Measurements from ENCODE around the gene HDGF. TPM values are rescaled to one million over a fixed set of nuclear protein-coding genes. Genes with fewer than 3 reads are reported as not detected.
A peak's percentile ranks its signal among the peaks of the same experiment; 100 is the strongest.

The HDGF gene
- total RNA-seq, 1 experiment from 2014 or later = 498 TPM

DNA sequence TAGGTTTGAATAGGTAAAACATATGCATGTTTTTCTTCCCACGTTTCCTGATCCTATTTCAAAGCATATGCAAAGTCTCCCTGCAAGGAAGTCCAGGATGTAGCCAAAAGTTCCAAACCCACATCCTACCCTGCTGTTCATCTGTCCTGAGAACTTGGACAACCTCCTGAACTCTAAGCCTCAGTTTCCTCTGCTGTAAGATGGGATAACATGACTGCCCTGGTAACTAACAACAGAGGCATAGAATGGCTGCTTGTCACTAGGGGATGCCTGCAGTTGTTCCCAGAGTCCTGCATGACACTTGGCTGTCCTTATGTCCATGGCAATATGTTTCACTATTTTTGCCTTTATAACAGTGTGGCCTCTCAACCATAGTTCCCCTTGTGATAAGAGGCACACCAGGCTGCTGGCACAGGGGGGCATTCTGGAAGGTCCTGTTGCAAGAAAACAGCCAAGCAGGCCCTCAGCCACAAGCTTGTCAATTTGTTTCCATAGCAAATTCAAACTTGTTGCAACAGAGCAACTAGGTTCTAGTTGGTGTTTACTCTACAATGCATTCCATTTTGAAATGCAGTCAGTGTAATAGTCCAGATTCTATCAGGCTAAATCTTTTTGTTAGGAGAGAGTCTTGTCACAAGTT is 1.5 kb upstream of the HDGF start:
- Histone ChIP-seq H3K4me1 (replicated peaks; ENCODE audit: insufficient read depth) (peaks cover 14% of the 10 kb centered on the region), H2AFZ (no peak overlapping the region), H3K27me3 (ENCODE audit: insufficient read depth, low read depth) (no peaks in the 10 kb centered on the region), H3K4me3 (peak overlapping the region; percentile 95), H3K27ac (no peak overlapping the region), H4K20me1 (ENCODE audit: insufficient read depth) (no peaks in the 10 kb centered on the region), H3K9me2 (ENCODE audit: insufficient read depth) (no peaks in the 10 kb centered on the region), H3K79me2 (ENCODE audit: low read depth) (peaks cover 60% of the 10 kb centered on the region), H3K36me3 (ENCODE audit: low read depth) (peaks cover 10% of the 10 kb centered on the region; the same call in 1 of the 2 replicates), H3K4me2 (peak overlapping the region; percentile 94), H3F3A (ENCODE audit: insufficient read depth, low read depth) (peaks cover 40% of the 10 kb centered on the region), H3K9me3 (ENCODE audit: insufficient read depth, low read depth) (no peaks in the 10 kb centered on the region)
- ChIA-PET CTCF (no interaction called here), POLR2A (ENCODE audit: unreplicated experiment) (interaction anchor here (0.5 to 0.6 kb wide), 2 partner anchors 14 to 252 kb away, joined by 4 to 5 read pairs; partner anchors contain the start of gene MEF2D)
- intact Hi-C loops (cut with micrococcal nuclease; ENCODE audit: unreplicated experiment) = no loop called here
- no TSS peak for BruUV-seq (replicated peaks)
- peak in 1 of 2 experiments; percentile 61 for DNase-seq
- TF ChIP-seq, protein P1, sequence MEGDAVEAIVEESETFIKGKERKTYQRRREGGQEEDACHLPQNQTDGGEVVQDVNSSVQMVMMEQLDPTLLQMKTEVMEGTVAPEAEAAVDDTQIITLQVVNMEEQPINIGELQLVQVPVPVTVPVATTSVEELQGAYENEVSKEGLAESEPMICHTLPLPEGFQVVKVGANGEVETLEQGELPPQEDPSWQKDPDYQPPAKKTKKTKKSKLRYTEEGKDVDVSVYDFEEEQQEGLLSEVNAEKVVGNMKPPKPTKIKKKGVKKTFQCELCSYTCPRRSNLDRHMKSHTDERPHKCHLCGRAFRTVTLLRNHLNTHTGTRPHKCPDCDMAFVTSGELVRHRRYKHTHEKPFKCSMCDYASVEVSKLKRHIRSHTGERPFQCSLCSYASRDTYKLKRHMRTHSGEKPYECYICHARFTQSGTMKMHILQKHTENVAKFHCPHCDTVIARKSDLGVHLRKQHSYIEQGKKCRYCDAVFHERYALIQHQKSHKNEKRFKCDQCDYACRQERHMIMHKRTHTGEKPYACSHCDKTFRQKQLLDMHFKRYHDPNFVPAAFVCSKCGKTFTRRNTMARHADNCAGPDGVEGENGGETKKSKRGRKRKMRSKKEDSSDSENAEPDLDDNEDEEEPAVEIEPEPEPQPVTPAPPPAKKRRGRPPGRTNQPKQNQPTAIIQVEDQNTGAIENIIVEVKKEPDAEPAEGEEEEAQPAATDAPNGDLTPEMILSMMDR (conservative IDR thresholded peaks at IDR 0.05) = no peak
- no peak for TF ChIP-seq EZH2 (IDR thresholded peaks at IDR 0.05; ENCODE audit: low read depth)

DNA sequence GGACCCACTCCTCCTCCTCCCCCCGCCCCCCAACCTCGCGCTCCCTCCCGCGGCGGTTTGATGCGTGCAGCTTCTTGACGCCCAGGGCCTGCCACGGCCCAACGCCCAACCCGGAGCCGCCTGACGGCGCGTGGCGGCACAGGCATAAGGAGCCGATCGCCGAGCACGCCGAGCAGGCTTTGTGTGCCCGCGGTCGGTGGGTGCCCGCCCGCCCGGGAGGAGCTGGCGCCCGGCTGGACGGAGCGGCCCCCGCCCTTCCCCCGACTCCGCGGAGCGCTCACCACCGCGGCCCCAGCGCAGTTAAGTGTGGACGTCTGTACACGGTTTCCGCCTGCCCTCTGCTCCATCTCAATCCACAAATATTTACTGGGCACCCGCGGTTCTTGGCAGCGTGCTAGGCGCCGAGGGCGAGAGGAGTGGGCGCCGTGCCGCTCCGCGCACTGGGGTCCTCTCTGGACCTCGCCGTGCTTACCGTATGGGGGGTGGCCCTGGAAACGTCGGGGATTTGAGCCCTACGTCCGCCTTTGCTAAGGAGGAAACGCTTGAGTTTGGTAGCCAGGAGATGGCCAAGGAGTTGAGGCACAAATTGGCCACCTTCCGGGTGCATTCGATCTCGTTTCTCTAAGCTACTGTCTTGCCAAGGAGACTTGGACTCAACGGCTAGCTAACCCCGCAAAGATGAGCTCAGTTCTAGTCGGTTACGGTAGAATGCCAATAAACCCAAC is 444 bp upstream of the HDGF start:
- peak overlapping the region; percentile 95 for H3K4me3 ChIP-seq
- peaks cover 49% of the 10 kb centered on the region for H3F3A ChIP-seq (ENCODE audit: insufficient read depth, low read depth)
- H3K4me2 ChIP-seq = peak overlapping the region; percentile 94
- H3K79me2 ChIP-seq (ENCODE audit: low read depth) = peaks cover 69% of the 10 kb centered on the region
- H3K9me3 ChIP-seq (ENCODE audit: insufficient read depth, low read depth) = no peaks in the 10 kb centered on the region
- intact Hi-C loops (cut with micrococcal nuclease; ENCODE audit: unreplicated experiment) = loop anchor here (1.0 to 2.0 kb wide), 4 partner anchors 11 to 59 kb away; partner anchors contain the start of genes ISG20L2, METTL25B, MRPL24 and PRCC
- H3K36me3 ChIP-seq (ENCODE audit: low read depth) = peaks cover 10% of the 10 kb centered on the region; the same call in 1 of the 2 replicates
- TF ChIP-seq, protein P1 (conservative IDR thresholded peaks at IDR 0.05) = no peak
- no peaks in the 10 kb centered on the region for H3K27me3 ChIP-seq (ENCODE audit: insufficient read depth, low read depth)
- peaks cover 21% of the 10 kb centered on the region for H3K4me1 ChIP-seq (replicated peaks; ENCODE audit: insufficient read depth)
- H4K20me1 ChIP-seq (ENCODE audit: insufficient read depth) = no peaks in the 10 kb centered on the region
- peak overlapping the region; percentile 97 for H2AFZ ChIP-seq
- H3K9me2 ChIP-seq (ENCODE audit: insufficient read depth) = no peaks in the 10 kb centered on the region
- peak; percentile 87 to 95 for DNase-seq
- ChIA-PET POLR2A (ENCODE audit: unreplicated experiment) (interaction anchor here (0.5 to 0.8 kb wide), 5 partner anchors 11 to 251 kb away, joined by 3 to 26 read pairs (median 3); partner anchors contain the start of genes MEF2D, MRPL24 and PRCC), CTCF (interaction anchor here (0.6 to 0.8 kb wide), 3 partner anchors 26 to 107 kb away, joined by 3 to 5 read pairs (median 4); partner anchors contain the start of gene INSRR)
- BruUV-seq (replicated peaks) = TSS peak; percentile 23
- H3K27ac ChIP-seq = peak overlapping the region; percentile 59

DNA sequence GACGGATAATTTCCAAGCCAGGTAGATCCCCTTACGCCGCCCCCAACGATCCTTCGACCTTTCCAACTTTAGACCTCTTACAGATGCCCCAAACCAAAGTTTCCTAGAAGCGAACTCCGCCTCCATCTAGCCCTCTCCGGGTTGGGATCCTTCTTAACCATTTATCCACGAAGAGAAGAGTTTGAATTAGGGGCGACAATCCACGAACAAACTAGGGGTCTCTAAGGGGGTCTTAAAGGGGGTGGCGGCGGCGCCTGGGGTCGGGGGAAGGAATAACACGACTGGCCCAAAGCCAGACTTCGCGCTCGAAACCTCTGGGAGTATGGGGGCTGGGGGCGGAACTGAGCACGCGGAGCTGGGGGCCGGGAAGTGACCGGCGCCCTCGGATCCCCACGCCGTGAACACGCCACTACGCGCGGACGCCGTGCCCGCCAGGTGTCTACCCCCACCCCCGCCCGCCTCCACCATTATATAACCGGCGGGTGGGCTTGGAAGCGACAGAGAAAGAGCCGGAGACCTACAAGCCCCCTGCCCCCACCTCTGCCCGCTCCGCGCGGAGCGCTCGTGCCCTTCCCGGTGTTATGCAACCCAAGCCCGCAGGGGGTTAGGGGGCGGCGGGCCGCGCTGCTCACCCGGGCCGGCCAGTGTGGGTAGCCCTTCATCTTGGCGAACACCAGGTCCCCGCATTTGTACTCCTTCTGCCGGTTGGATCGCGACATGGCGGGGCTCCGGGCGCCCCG is 594 bp downstream of the HDGF start:
- Histone ChIP-seq H3K4me2 (peak overlapping the region; percentile 100), H3K79me2 (ENCODE audit: low read depth) (peaks cover 79% of the 10 kb centered on the region), H3K27ac (peak overlapping the region; percentile 93), H3F3A (ENCODE audit: insufficient read depth, low read depth) (peaks cover 55% of the 10 kb centered on the region), H3K9me2 (ENCODE audit: insufficient read depth) (no peaks in the 10 kb centered on the region), H3K4me1 (replicated peaks; ENCODE audit: insufficient read depth) (peaks cover 28% of the 10 kb centered on the region), H3K4me3 (peak overlapping the region; percentile 95), H3K27me3 (ENCODE audit: insufficient read depth, low read depth) (no peaks in the 10 kb centered on the region), H4K20me1 (ENCODE audit: insufficient read depth) (peaks cover 4% of the 10 kb centered on the region), H3K36me3 (ENCODE audit: low read depth) (peaks cover 15% of the 10 kb centered on the region; the same call in 1 of the 2 replicates), H3K9me3 (ENCODE audit: insufficient read depth, low read depth) (no peaks in the 10 kb centered on the region), H2AFZ (0 out of 2 replicates have a peak overlapping the region, but pooled peaks have one; percentile 64)
- TSS peak; percentile 13 for BruUV-seq (replicated peaks)
- intact Hi-C loops (cut with micrococcal nuclease; ENCODE audit: unreplicated experiment) = loop anchor here (1.0 to 2.0 kb wide), 4 partner anchors 10 to 58 kb away; partner anchors contain the start of genes ISG20L2, METTL25B, MRPL24 and PRCC
- TF ChIP-seq EZH2 (IDR thresholded peaks at IDR 0.05; ENCODE audit: low read depth) = no peak
- ChIA-PET POLR2A (ENCODE audit: unreplicated experiment) (interaction anchor here (0.7 kb wide), 1 partner anchor 25 kb away, joined by 3 read pairs; no protein-coding TSS in a partner anchor), CTCF (interaction anchor here (0.8 kb wide), 1 partner anchor 108 kb away, joined by 3 read pairs; the partner anchor contains the start of gene INSRR)
- DNase-seq = peak in 1 of 2 experiments; percentile 45

All from PC-9 (cell line).